T-helper 1 cell (primary cell): ENCODE data around the gene TMEM109.

Experiments
- DNase-seq, 5 donors: peaks; one replicate each; pipeline ENCODE4 v3.0.0-alpha.2; 2012 to 2020

Gene TMEM109

DNA sequence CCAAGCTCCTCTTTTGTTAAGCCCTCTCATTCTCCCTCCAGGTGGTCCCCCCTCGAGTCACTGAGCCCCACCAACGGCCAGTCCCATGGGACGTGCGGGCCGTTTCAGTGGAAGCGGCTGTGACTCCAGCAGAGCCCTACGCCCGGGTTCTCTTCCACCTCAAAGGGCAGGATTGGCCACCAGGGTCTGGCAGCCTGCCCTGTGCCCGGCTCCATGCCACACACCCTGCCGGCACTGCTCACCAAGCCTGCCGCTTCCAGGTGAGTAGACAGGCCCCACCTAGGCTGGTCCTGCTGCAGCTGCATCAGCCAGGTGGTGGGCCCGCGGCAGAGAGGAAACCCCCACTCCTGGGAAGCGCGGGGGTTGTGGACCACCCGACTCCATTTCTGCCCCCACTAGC, 13.6 kb downstream of the TMEM109 start:
- DNase-seq: no peak

- no peak for DNase-seq
Observed at GRCh38 chr11:60928563-60929001, 14.6 kb downstream of the TMEM109 start.

GRCh38 chr11:60929764-60930163, 15.8 kb downstream of the TMEM109 start:
- DNase-seq: no peak

- DNase-seq: no peak
Observed at GRCh38 chr11:60930394-60930793, 16.4 kb downstream of the TMEM109 start.

DNA sequence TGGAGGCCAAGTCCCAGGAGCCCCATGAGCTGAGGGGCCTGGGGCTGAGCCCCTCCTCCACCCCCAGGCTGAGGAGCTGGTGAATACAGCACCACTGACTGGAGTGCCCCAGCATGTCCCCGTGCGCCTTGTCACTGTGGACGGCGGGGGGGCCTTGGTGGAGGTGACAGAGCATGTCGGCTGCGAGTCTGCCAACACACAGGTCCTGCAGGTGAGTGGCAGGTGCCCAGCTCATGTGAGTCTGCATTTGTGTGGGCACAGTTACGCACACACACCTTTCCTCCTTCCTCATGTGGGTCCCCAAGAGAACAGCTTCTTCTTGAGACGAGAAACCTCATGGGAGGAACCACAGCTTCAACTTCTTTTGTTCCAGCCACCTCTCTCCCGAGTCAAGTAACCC, 18.0 kb downstream of the TMEM109 start:
- no peak for DNase-seq

GRCh38 chr11:60932605-60933356, 18.8 kb downstream of the TMEM109 start:
- no peak for DNase-seq

DNA sequence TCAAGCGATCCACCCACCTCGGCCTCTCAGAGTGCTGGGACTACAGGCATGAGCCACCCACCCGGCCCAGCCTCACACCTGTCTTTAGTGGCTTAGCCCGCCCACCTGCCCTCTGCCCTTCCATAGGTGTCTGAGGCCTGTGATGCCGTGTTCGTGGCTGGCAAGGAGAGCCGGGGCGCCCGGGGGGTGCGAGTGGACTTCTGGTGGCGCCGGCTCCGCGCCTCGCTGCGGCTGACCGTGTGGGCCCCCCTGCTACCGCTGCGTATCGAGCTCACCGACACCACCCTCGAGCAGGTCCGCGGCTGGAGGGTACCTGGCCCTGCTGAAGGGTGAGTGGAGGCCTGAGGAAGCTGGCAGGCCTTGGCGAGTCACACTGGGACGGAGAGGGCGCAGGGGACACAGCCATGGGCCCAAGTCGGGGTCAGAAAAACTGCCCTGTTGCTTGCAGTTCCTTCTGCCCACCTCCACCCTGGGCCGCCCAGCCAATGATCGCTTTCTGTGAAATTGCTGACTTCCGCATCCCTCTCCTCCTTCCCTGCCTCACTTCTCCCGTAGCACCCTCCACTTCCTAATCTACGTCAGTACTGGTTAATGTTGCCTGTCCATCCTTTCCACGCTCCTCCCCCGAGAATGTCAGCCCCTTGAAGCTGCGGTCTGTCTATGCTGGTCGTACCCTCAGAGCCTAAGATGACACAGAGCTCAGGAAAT, 19.6 kb downstream of the TMEM109 start:
- DNase-seq: no peak

GRCh38 chr11:60934124-60934789, 20.3 kb downstream of the TMEM109 start:
- no peak for DNase-seq

GRCh38 chr11:60934790-60935605, 21.0 kb downstream of the TMEM109 start:
- DNase-seq: no peak

DNA sequence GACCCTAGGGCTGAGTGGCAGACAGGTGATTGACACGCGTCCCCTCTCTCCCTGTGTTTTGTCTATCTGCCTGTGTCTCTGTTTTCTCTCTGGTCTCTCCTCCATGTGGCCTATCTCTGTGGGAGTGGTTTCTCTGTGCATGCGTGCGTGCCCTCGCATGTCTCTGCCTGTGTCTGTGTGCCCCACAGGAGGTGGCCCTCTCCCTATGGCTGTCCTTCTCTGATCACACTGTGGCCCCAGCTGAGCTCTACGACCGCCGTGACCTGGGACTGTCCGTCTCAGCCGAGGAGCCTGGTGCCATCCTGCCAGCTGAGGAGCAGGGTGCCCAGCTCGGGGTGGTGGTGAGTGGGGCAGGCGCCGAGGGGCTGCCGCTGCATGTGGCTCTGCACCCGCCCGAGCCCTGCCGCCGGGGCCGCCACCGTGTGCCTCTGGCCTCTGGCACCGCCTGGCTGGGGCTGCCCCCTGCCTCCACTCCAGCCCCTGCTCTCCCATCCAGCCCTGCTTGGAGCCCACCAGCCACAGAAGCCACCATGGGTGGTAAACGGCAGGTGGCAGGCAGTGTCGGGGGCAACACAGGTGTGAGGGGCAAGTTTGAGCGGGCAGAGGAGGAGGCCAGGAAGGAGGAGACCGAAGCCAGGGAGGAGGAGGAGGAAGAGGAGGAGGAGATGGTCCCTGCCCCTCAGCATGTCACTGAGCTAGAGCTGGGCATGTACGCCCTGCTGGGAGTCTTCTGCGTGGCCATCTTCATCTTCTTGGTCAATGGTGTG, 21.9 kb downstream of the TMEM109 start:
- DNase-seq: no peak

- DNase-seq: no peak
Observed at GRCh38 chr11:60936467-60937143, 22.6 kb downstream of the TMEM109 start.

DNA sequence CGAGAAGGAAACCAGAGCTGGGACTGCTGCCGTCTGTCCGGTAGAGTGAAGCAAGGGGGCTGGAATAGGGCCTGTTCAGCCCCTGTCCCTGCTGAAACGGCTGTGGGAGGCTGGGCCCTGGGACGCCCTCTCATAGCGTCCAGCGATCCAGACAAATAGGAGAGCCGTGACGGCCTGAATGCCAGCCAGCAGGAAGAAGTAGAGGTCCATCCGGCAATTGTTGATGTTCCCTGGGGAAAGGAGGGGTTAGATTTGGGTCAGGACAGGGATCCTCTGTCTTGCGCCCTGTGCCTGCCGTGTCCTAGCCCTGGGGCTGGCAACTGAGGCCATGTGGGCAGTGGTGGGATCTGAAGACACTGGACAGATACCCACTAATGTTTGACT, 23.2 kb downstream of the TMEM109 start:
- DNase-seq: no peak

DNA sequence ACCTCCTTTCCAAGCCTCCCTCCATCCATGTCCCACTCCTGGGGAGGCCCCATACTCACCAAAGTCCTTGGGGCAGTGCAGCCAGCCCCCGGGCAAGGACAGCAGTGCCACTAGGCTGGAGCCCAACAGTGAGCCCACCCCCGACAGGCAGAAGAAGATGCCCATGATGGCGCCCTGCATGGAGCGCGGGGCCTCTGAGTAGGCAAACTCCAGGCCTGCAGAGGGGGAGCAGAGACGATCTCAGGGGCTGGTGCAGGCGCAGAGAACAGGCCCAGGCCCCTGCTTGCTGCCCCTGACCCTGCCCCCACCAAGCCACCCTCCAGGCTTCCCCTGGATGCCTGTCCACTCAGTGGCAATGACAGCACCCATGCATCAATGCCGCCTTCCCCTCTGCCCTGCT, 23.9 kb downstream of the TMEM109 start:
- no peak for DNase-seq

GRCh38 chr11:60938500-60938899, 24.5 kb downstream of the TMEM109 start:
- DNase-seq: no peak

GRCh38 chr11:60939301-60939700, 25.3 kb downstream of the TMEM109 start:
- DNase-seq: no peak

GRCh38 chr11:60939855-60940254, 25.9 kb downstream of the TMEM109 start:
- DNase-seq: no peak

GRCh38 chr11:60941371-60942119, 27.6 kb downstream of the TMEM109 start:
- no peak for DNase-seq

DNA sequence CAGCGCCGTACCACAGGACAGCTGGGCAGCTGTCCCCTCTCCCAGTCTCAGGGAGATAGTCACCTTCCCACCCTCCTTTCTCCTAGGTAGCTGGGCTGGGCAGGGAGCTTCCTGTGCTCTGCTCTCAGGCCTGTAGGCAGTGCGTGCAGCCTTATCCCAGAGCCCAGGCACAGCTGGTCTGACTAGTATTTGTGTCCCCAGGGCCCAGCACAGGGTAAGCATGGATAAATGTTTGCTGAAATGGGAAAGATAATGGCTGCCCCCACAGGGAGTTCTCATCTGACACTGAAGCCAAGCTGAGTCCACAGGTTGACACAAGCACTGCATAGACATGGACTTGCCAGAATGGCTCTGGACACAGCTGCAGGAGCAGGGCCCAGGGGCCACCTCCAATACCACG, 28.3 kb downstream of the TMEM109 start:
- DNase-seq: no peak

DNA sequence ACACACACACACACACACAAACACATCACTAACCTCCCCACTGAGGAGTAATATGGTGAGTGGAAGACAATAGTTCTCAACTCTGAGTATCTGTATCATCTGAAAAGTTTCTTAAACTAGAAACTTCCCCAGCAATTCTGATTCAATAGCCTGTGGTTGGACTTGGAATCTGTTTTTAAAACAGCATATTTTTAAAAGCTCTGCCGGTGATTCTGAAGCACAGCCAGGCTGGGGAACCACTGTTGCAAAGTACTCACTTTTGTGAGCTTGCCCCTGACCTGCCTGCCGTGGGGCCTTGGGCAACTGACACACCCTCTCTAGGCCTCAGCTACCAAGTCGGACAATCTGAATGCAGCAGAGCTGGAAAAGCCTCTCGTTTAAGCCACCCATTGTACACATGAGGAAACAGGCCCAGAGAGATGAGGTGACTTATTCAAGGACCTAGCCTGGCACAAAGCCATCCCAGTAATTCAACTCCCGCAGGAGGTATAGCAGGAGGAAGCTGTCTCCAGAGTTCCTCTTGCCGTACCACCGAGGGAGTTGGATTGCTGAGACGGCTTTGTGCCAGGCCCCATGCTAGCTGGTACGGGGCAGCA, 29.1 kb downstream of the TMEM109 start:
- no peak for DNase-seq
